Stimulated activated naive CD4-positive, alpha-beta T cell (primary cell): ENCODE data around the gene ERCC1.
A peak's percentile ranks its signal among the peaks of the same experiment; 100 is the strongest.
"Not testable (repeated sequence)": the region's sequence is repeated elsewhere in the genome, so short reads cannot be mapped to it uniquely, and the experiment has no call there.

Experiments
- DNase-seq, 6 experiments: peaks; one replicate each; lab custom pipeline; 2025; lab: John Stamatoyannopoulos, UW

The ERCC1 gene

DNA sequence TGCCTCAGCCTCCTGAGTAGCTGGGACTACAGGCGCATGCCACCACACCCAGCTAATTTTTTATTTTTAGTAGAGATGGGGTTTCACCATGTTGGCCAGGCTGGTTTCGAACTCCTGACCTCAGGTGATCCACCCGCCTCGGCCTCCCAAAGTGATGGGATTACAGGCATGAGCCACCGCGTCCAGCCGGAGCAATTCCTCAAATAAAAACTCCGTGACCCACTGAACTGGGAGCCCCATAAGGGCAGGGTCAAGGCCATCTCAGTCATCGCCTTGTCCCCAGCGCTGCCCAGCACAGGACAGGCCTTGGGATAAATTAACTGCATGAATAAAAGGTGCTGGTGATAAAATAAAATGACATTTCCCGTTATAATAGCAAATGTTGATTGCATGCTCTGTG lies 6.2 kb upstream of the ERCC1 start:
- not testable (repeated sequence) for DNase-seq

DNA sequence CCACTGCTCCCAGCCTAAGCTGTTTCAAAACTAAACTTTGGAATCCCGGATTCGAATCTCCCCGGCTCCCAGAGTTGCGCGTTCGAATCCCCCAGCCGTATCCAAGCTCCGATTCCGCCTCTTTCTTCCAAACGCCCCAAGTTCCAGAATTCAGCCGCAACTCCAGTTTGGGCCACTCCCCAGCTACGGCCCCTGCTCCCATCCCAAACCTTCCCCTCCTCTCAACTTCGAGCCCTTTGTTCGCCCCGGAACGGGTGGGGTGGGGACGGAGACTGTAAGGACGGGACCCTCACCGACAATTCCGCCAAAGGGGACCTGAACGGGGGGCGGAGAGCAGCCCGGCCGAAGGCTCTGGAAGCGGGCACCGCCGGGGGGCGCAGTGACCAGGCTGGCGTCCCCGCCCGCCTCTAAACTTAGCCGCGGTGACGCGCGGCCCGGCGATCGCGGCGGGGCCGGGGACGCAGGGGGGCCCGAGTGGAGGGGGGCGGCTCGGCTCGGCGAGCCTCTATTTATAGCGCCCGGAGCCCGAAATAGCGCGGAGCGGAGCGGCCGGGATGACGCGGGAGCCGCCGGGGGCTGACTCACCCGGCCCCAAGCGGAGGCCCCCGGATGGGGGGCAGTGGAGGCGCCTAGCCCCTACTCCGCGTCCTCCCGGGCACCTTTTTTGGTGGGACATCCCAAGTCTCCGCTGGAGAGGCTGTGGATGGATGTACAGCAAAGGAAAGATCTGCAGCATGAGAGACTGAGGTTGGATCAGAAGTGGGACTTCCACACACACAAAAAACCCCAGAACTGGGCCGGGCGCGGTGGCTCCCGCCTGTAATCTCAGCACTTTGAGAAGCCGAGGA lies 4.9 kb upstream of the ERCC1 start:
- no peak for DNase-seq

DNA sequence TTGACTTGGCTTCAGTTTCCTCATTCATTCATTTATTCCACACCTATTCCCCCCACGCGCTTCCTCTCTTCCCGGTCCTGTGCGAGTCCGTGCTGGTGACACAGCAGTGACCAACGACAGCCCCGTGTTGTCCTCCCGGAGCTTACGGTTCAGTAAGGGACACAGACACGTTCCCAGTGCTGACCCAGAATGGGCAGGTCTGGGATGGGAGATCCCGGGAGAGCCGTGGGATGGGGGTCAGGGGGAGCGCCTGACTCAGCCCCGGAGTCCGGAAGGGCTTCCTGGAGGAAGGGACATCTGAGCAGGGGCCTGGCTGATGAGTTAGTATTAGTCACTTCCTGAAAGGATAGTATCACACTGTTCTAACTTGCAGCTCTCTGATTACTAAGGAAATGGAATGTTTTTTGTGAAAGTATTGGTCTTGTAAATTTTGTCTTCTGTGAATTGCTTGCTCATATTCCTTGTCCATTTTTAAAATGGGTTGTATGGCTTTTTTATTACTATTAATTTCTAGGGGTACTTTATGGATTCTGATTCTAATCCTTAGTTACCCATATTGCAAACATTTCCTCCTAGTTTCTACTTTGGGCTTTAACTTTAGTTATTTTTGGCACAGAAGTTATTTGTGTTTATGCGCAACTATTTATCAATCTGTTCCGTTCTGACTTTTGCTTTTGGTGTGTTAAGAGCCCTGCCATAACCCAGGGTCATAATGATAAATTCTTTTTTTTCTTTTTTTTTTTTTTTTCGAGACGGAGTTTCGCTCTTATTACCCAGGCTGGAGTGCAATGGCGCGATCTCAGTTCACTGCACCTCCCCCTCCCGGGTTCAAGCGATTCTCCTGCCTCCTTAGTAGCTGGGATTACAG lies 708 bp upstream of the ERCC1 start:
- DNase-seq, result no peak

GRCh38 chr19:45423033-45423588 lies 606 bp downstream of the ERCC1 start:
- peak in 1 of 6 experiments; percentile 65 for DNase-seq

DNA sequence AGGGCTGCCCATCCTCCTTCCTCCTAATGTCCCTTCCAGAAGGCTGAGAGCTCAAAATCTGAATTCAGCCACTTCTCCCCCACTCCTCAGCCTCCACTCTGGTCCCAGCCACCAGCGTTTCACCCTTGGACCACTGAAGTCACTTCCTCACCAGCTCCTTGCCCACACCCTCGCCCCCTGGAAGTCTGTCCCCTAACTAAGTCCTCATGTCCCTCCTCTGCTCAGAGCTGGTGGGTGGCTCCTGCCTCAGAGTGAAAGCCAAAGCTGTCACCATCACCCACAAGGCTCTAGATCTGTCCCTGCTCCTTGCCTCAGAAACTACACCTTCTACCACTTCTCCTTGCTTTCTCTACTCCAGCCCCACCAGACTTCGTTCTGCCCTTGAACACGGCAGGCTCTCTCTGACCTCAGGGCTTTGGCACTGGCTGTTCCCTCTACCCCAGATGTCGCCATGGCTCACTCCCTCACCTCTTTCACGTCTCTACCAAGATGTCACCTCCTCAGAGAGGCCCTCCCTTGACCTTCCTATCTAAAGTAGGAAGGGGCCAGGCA lies 1.7 kb downstream of the ERCC1 start:
- DNase-seq, result no peak

GRCh38 chr19:45420871-45421270 lies 2.8 kb downstream of the ERCC1 start:
- DNase-seq, result no peak

DNA sequence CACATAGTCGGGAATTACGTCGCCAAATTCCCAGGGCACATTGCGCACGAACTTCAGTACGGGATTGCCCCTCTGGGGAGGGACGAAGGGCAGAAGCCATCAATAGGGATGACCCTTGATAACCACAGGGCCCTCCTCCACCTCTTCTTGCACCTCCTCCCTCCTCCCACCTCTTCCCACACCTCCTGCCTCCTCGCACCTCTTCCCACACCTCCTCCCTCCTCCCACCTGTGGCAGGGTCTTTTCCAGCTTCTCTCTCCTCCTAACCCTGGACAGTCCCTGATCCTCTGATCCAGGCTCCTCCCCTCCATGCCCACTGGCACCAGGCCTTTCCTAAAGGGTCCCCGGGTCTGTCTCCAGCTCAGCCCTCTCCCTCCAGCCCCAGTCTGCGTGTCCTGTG lies 3.4 kb downstream of the ERCC1 start:
- no peak for DNase-seq

- no peak for DNase-seq
These were observed 3.8 kb downstream of the ERCC1 start for GRCh38 chr19:45419895-45420294.

DNA sequence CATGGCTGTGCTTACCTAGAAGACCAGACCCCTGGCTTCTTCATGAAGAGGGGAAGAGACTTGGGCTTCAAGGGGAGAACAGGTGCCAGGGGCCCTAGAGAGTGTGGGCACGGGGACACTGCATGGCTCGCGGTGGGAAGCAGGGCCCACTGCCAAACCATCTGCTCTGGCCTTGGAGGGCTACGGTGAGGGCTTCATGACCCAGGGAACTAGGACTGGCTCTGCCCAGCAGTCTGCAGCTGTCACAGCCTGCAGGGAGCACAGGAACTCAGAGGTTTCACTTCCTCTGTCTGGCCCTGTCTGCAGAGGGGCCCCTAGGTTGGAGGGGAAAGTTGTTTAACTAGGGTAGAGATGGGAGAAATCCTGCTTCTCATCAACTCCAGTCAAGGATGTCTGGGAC lies 4.3 kb downstream of the ERCC1 start:
- DNase-seq, result peak in 1 of 6 experiments; percentile 5

GRCh38 chr19:45418802-45419201 lies 4.9 kb downstream of the ERCC1 start:
- DNase-seq, result no peak

DNA sequence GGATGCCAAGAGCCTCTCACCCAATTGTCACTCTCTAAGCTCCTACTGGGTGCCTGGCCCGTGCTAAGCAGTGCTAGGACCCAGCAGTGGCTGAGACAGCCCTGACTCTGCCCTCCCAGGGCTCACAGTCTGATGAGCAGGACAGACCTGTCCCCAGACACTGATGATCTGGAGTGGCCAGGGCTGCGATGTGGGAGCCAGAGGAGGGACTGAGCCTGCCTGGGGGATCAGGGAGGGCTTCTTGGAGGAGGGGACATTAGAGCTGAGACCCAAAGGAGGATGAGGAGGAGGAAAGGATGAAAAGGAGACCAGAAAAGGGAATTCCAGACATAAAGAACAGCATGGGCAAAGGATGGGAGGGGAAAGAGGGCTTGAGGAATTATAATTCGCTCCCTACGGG lies 6.6 kb downstream of the ERCC1 start:
- DNase-seq, result no peak

GRCh38 chr19:45414468-45414867 lies 9.2 kb downstream of the ERCC1 start:
- DNase-seq, result no peak

- DNase-seq, result no peak
These were observed 10.2 kb downstream of the ERCC1 start for GRCh38 chr19:45413497-45413896.

GRCh38 chr19:45410330-45410729 lies 13.4 kb downstream of the ERCC1 start:
- not testable (repeated sequence) for DNase-seq

GRCh38 chr19:45409557-45409920 lies 14.2 kb downstream of the ERCC1 start:
- no peak for DNase-seq

DNA sequence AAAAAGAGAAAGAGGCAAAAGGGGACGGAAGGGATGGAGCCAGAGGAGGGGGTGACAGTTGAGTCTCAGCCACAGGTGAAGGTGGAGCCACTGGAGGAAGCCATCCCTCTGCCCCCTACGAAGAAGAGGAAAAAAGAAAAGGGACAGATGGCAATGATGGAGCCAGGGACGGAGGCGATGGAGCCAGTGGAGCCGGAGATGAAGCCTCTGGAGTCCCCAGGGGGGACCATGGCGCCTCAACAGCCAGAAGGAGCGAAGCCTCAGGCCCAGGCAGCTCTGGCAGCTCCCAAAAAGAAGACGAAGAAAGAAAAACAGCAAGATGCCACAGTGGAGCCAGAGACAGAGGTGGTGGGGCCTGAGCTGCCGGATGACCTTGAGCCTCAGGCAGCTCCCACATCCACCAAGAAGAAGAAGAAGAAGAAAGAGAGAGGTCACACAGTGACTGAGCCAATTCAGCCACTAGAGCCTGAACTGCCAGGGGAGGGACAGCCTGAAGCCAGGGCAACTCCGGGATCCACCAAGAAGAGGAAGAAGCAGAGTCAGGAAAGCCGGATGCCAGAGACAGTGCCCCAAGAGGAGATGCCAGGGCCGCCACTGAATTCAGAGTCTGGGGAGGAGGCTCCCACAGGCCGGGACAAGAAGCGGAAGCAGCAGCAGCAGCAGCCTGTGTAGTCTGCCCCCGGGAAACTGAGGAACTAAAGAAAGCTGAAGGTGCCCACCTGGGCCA lies 14.7 kb downstream of the ERCC1 start:
- no peak for DNase-seq

- DNase-seq, result no peak
These were observed 15.6 kb downstream of the ERCC1 start for GRCh38 chr19:45408121-45408520.

- not testable (repeated sequence) for DNase-seq
These were observed 16.1 kb downstream of the ERCC1 start for GRCh38 chr19:45407585-45407984.

DNA sequence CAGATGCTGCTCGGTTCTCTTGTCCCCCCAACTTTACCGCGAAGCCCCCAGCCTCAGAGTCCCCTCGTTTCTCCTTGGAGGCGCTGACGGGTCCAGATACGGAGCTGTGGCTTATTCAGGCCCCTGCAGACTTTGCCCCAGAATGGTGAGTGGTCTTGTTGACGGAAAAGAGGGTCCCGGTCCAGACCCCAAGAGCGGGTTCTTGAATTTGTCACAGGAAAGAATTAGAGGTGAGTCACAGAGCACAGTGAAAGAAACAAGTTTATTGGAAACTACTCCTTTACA lies 16.7 kb downstream of the ERCC1 start:
- DNase-seq, result no peak

- DNase-seq, result peak; percentile 54 to 96 (median 80)
These were observed 17.3 kb downstream of the ERCC1 start, which contains the start of gene POLR1G for GRCh38 chr19:45406226-45407090. TSS of gene POLR1G (plus strand) at chr19:45406644. CDS start at chr19:45406697, 53 bp downstream.
